Hepatocyte (in vitro differentiated cells): Measurements from ENCODE around the gene PKLR. TPM values are rescaled to one million over a fixed set of nuclear protein-coding genes. Genes with fewer than 3 reads are reported as not detected.
"Not testable (repeated sequence)": the region's sequence is repeated elsewhere in the genome, so short reads cannot be mapped to it uniquely, and the experiment has no call there.

Experiments used
- DNase-seq: peaks from one replicate; pipeline ENCODE4 v3.0.0-alpha.2; 2016; ENCODE audit warnings: low spot score
- H2AFZ ChIP-seq: fragments of 200-600 bp; sonication (generic); 2 replicates; pipeline ENCODE4 v1.6.0; 2016; ENCODE audit warnings: antibody characterized with exemption, mild to moderate bottlenecking
- H3K27ac ChIP-seq: fragments of 200-600 bp; sonication (generic); 2 replicates; pipeline ENCODE4 v1.5.1; 2016; ENCODE audit warnings: mild to moderate bottlenecking
- H3K27me3 ChIP-seq: fragments of 200-600 bp; sonication (generic); 2 replicates; pipeline ENCODE4 v1.6.1; 2016
- H3K36me3 ChIP-seq: fragments of 200-600 bp; sonication (generic); replicated peaks from 2 replicates; pipeline ENCODE4 v1.5.1; 2016; ENCODE audit warnings: low read depth; ENCODE audit not compliant: insufficient read depth
- H3K4me1 ChIP-seq: fragments of 200-600 bp; sonication (generic); 2 replicates; pipeline ENCODE4 v1.5.1; 2016; ENCODE audit warnings: mild to moderate bottlenecking, moderate library complexity; ENCODE audit not compliant: insufficient read depth
- H3K4me2 ChIP-seq: fragments of 200-600 bp; sonication (generic); 2 replicates; pipeline ENCODE4 v1.6.0; 2016
- H3K4me3 ChIP-seq: fragments of 200-600 bp; sonication (generic); 2 replicates; pipeline ENCODE4 v1.5.1; 2016; ENCODE audit warnings: mild to moderate bottlenecking
- H3K79me2 ChIP-seq: fragments of 200-600 bp; sonication (generic); 2 replicates; pipeline ENCODE4 v1.6.0; 2017; ENCODE audit warnings: mild to moderate bottlenecking
- H3K9me2 ChIP-seq: fragments of 200-600 bp; sonication (generic); replicated peaks from 2 replicates; pipeline ENCODE4 v1.6.0; 2017; ENCODE audit warnings: mild to moderate bottlenecking; ENCODE audit not compliant: insufficient read depth
- H3K9me3 ChIP-seq: fragments of 200-600 bp; sonication (generic); 2 replicates; pipeline ENCODE4 v1.5.1; 2016; ENCODE audit warnings: low read depth, mild to moderate bottlenecking
- H4K20me1 ChIP-seq: fragments of 200-600 bp; sonication (generic); 2 replicates; pipeline ENCODE4 v1.6.0; 2016; ENCODE audit warnings: mild to moderate bottlenecking; ENCODE audit not compliant: insufficient read depth, poor library complexity, severe bottlenecking
- EZH2 ChIP-seq: fragments of 200-600 bp; sonication (generic); IDR thresholded peaks from 2 replicates; pipeline ENCODE4 v1.6.1; 2016; ENCODE audit warnings: antibody characterized with exemption, mild to moderate bottlenecking, borderline replicate concordance
- EZH2phosphoT487 ChIP-seq: fragments of 200-600 bp; sonication (generic); IDR thresholded peaks from one replicate; pipeline ENCODE4 v1.6.1; 2018; ENCODE audit warnings: antibody characterized with exemption, mild to moderate bottlenecking, low read depth, moderate library complexity; ENCODE audit not compliant: unreplicated experiment, severe bottlenecking
- WGBS: methylation state at CpG from one replicate; pipeline ENCODE4 v1.1.6; 2016; ENCODE audit warnings: low lambda C conversion rate; ENCODE audit errors: missing lambda C conversion rate; 5-methylcytosine and 5-hydroxymethylcytosine counted together
- polyA plus RNA-seq: library from polyadenylated mRNA; unstranded; fragments of >200 nt; fragmentation: Nextera tagmentation; extraction: Ambion mirVana; gene quantifications from 2 replicates; pipeline ENCODE4 v1.2.1, GENCODE V29; 2016
- total RNA-seq: library from RNA; depleted of rRNA; stranded (reverse); fragments of >200 nt; gene quantifications from 2 replicates; pipeline ENCODE4 v1.2.3, GENCODE V29; 2014
- TF ChIP-seq, protein P1 (sequence below): fragments of 200-600 bp; sonication (generic); IDR thresholded peaks from 2 replicates; pipeline ENCODE4 v1.5.1; 2016; ENCODE audit warnings: antibody characterized with exemption, mild to moderate bottlenecking; ENCODE audit not compliant: poor library complexity

PKLR gene
- total and polyA plus RNA-seq, 2 experiments from 2014 or later, result 10.9 to 13.3 TPM

DNA sequence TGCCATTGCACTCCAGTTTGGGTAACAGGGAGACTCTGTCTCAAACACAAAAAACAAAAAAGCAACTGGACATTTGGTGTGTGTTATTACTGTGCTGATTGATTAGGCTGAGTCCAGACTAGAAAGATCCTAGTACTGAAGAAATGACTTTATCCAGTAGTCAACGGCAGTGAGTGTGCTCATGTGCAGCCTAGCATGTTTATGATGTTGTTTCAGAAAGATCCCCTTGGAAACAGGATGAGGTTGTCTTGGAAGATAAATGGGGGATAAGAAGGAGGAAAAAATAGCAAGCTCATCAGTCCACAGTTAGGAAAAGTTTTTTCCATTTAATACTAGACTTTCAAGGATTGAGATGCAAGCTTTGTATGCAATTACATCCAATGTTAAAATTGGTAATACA lies 33.7 kb upstream of the PKLR start:
- H4K20me1 ChIP-seq, result no peaks in the 10 kb centered on the region
- H3K4me1 ChIP-seq, result no peaks in the 10 kb centered on the region
- no peak for DNase-seq
- 83% methylated on average over 1 of the region's 1 CpG for WGBS
- H3K4me3 ChIP-seq, result no peak overlapping the region
- no peak overlapping the region for H2AFZ ChIP-seq
- no peaks in the 10 kb centered on the region for H3K9me2 ChIP-seq
- H3K36me3 ChIP-seq, result no peaks in the 10 kb centered on the region
- no peaks in the 10 kb centered on the region for H3K9me3 ChIP-seq
- no peaks in the 10 kb centered on the region for H3K27me3 ChIP-seq
- no peaks in the 10 kb centered on the region for H3K79me2 ChIP-seq
- H3K4me2 ChIP-seq, result no peak overlapping the region
- H3K27ac ChIP-seq, result no peak overlapping the region
- TF ChIP-seq EZH2 (no peak), EZH2phosphoT487 (no peak)
- TF ChIP-seq, protein P1, sequence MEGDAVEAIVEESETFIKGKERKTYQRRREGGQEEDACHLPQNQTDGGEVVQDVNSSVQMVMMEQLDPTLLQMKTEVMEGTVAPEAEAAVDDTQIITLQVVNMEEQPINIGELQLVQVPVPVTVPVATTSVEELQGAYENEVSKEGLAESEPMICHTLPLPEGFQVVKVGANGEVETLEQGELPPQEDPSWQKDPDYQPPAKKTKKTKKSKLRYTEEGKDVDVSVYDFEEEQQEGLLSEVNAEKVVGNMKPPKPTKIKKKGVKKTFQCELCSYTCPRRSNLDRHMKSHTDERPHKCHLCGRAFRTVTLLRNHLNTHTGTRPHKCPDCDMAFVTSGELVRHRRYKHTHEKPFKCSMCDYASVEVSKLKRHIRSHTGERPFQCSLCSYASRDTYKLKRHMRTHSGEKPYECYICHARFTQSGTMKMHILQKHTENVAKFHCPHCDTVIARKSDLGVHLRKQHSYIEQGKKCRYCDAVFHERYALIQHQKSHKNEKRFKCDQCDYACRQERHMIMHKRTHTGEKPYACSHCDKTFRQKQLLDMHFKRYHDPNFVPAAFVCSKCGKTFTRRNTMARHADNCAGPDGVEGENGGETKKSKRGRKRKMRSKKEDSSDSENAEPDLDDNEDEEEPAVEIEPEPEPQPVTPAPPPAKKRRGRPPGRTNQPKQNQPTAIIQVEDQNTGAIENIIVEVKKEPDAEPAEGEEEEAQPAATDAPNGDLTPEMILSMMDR, result no peak

DNA sequence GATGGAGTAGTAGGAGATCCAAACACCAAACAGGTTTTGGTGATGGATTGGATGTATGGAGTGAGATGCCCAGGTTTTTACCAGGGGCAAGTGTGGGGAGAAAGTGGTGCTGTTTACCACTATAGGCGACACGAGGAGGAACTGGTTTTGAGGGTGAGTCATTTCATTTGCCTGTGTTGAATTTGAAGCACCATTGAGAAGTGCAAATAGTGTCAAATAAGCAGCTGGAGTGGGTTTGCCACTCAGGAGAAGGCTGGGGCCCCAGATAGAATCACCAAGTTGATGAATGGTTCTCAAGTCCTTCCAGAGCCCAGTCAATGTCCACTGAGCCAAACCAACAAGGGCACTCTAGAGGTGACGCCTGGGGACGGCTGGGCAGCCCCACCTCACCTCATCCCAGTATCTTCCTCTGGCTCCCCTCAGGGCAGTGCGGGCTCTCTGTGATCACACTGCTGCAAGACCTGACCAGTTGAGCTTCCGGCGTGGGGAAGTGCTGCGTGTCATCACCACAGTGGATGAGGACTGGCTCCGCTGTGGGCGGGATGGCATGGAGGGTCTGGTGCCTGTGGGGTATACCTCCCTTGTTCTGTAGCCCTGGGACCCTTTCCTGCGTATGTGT lies 28.9 kb upstream of the PKLR start:
- H2AFZ ChIP-seq, result no peak overlapping the region
- 97% methylated on average over 11 of the region's 11 CpGs for WGBS
- DNase-seq, result no peak
- H4K20me1 ChIP-seq, result peaks cover 3% of the 10 kb centered on the region
- H3K9me3 ChIP-seq, result no peaks in the 10 kb centered on the region
- no peaks in the 10 kb centered on the region for H3K27me3 ChIP-seq
- no peaks in the 10 kb centered on the region for H3K36me3 ChIP-seq
- H3K4me1 ChIP-seq, result peaks cover 6% of the 10 kb centered on the region
- H3K27ac ChIP-seq, result no peak overlapping the region
- no peaks in the 10 kb centered on the region for H3K9me2 ChIP-seq
- no peak for TF ChIP-seq EZH2phosphoT487
- TF ChIP-seq, protein P1, result no peak
- TF ChIP-seq EZH2, result no peak
- peaks cover 22% of the 10 kb centered on the region for H3K79me2 ChIP-seq
- no peak overlapping the region for H3K4me3 ChIP-seq
- H3K4me2 ChIP-seq, result no peak overlapping the region

DNA sequence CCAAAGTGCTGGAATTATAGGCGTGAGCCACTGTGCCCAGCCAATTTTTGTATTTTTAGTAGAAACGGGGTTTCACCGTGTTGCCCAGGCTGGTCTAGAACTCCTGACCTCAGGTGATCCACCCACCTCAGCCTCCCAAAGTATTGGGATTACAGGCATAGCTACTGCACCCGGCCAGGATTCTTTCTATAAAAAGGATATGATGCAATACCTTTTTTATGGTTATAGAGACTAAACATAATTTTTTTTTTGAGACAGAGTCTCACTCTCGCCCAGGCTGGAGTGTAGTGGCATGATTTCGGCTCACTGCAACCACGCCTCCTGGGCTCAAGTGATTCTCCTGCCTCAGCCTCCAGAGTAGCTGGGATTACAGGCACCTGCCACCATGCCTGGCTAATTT lies 27.6 kb upstream of the PKLR start:
- not testable (repeated sequence) for H3K9me2 ChIP-seq, H3K4me1 ChIP-seq, H3K27ac ChIP-seq, H3K4me3 ChIP-seq, H3K27me3 ChIP-seq, H4K20me1 ChIP-seq, DNase-seq, H3K9me3 ChIP-seq, H2AFZ ChIP-seq, H3K4me2 ChIP-seq, H3K36me3 ChIP-seq
- H3K79me2 ChIP-seq, result peaks cover 22% of the 10 kb centered on the region
- 93% methylated on average over 7 of the region's 7 CpGs for WGBS

DNA sequence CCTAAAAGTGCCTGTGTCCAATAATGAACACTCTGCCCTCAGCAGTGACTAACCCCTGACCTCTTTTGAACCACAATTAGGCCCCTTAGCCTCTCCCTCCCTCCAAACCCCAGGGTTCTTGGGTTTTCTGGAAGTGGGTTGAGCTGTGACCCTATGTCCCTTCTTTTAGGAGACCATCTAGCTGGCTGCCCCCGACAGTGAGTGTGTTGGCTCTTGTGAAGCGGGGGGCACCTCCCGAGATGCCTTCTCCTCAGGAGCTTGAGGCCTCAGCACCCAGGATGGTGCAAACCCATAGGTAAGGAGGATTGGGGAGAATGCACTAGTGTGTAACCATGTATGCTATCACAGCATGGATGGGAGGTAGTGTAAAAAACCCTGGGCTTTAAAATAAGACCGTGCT lies 26.7 kb upstream of the PKLR start:
- Histone ChIP-seq H3K27me3 (no peaks in the 10 kb centered on the region), H3K27ac (no peak overlapping the region), H2AFZ (no peak overlapping the region), H4K20me1 (peaks cover 3% of the 10 kb centered on the region), H3K36me3 (no peaks in the 10 kb centered on the region), H3K9me3 (no peaks in the 10 kb centered on the region), H3K4me1 (peaks cover 6% of the 10 kb centered on the region), H3K9me2 (no peaks in the 10 kb centered on the region), H3K79me2 (peaks cover 22% of the 10 kb centered on the region), H3K4me3 (no peak overlapping the region), H3K4me2 (no peak overlapping the region)
- 97% methylated on average over 4 of the region's 4 CpGs for WGBS
- TF ChIP-seq EZH2 (no peak), EZH2phosphoT487 (no peak)
- TF ChIP-seq, protein P1, result no peak
- no peak for DNase-seq
